Measurements from ENCODE around the gene C1QTNF6.

DNA sequence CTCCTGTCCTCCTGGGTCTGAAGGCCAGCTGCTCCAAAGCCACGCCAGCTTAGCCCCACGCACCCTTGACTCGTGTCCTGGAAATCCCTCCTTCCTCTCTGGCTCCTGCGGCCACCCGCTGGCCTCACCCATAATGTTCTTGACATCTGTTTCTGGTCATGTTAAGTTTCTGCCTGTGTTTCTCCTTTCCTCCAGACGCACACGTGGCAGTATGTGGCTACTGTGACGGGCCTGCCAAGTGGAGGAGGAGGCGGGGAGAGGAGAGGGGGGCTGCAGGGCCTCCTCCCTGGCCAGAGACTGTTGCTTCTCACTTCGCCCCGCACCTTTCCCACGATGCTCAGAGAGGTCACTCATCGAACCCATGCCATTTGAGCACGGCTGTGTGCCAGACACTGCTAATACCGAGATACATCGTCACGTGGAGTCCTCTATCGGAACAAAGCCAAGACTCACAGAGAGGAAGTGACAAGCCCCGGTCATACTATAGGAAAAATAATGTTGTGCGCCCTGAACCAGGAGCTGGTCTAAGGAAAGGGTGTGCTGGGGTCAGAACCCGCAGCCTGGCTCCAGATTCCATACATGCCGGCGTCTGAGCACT lies 11.5 kb downstream of the C1QTNF6 start:
- TF ChIP-seq EZH2 (IDR thresholded peaks at IDR 0.05; ENCODE audit: borderline replicate concordance, low read length) = no peak
- no peak for TF ChIP-seq CTCF (conservative IDR thresholded peaks at IDR 0.05 in 1 of 2, IDR thresholded peaks at IDR 0.05 in 1 of 2; ENCODE audit: extremely low read depth in 1 of 2, insufficient read depth in 1 of 2, low read depth in 1 of 2, low read length in 2 of 2)
